NCI-H82 treated with DMSO at 0.1 percent for 48 hours (cell line): ENCODE results near the gene MYBBP1A.

Source experiments
- DNase-seq: peaks from one replicate; lab custom pipeline; 2025; ENCODE audit not compliant: unreplicated experiment; lab: John Stamatoyannopoulos, UW

MYBBP1A gene

GRCh38 chr17:4549781-4550533, 5.2 kb downstream of the MYBBP1A start:
- no peak for DNase-seq

- no peak for DNase-seq
Observed at GRCh38 chr17:4548721-4549531, 6.3 kb downstream of the MYBBP1A start.

- DNase-seq = no peak
Observed at GRCh38 chr17:4548061-4548461, 7.1 kb downstream of the MYBBP1A start.

DNA sequence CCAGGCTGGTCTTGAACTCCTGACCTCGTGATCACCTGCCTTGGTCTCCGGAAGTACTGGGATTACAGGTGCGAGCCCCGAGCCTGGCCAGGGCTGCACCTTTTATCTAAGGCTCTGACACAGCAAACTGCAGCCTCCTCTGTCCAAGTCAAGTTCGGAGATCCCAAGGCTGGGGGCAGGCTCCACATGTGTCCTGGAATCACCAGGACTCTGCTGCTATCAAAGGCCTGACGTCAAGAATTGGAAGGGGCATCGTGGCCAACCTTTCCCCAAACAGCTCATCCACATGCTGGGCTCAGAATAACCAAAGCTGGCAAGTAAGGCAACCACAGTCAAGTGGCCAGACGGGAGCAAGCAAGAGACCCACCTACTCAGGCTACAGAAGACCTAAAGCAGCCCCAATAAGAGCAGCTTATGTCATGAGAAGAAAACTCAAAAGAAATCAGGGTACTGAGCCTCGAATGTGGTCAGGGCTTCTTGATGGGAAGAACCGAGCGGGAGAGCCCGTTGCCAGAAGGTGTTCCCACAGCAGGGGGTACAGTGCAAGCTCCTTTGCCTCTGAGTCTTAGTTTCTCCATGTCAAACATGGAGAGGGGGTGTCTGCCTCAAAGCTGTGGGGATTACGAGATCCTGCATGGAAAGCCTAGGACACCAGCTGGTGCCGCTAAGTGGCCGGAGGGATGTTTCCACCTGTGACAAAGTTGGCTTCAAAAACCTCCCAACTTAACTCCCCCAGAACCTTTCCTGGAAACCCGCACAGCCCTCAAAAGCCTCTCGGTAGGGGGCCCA, 7.9 kb downstream of the MYBBP1A start:
- DNase-seq = no peak

- DNase-seq = no peak
Observed at GRCh38 chr17:4545217-4545951, 9.8 kb downstream of the MYBBP1A start.

DNA sequence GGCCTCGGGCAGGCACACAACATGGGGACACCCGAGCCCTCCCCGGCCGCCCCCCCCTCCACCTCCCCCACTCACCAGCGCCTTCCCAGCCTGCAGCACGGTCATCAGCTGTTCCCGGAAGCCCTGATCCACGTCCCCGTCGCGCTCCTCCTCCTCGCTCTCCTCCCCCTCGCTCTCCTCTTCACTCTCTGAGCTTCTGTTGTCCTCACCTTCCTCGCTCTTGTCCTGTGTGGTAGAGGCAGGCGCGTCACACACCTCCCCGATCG, 10.3 kb downstream of the MYBBP1A start:
- DNase-seq = no peak

GRCh38 chr17:4544135-4544950, 10.8 kb downstream of the MYBBP1A start:
- DNase-seq = no peak

- DNase-seq = no peak
Observed at GRCh38 chr17:4543557-4544026, 11.6 kb downstream of the MYBBP1A start.

- DNase-seq = no peak
Observed at GRCh38 chr17:4542726-4543191, 12.4 kb downstream of the MYBBP1A start.

- no peak for DNase-seq
Observed at GRCh38 chr17:4542003-4542725, 13.0 kb downstream of the MYBBP1A start.

GRCh38 chr17:4541328-4542002, 13.7 kb downstream of the MYBBP1A start:
- no peak for DNase-seq

DNA sequence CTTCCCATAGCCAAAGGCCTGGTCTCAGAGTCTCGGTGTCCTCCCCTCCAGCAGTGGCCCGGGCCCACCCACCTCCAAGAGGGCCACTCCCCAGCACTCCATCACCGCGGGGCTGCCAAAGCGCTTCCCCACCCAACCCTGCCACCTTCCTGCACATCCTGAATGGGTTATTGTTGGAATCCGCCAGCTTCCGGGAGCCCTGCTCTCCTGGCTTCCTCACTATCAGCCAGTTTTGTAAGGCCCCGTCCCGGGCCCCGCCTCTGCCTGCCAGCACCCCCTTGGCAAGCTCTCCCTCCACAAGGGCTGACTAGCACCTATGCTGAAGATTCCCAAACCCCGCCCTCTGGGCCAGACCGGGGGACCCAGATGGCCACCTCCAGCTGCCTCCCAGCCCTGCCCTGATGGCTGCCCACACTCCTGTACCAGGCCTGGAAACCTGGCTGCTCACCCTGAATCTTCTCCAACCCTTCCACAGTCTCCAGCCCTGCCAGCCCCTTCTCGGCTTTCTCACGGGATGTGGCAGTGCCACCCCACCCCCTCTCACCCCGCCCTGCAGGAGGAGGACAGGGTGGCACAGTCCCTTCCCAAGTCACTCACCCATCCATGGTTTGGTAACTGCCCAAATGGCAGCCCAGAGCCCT, 14.4 kb downstream of the MYBBP1A start:
- DNase-seq = no peak

GRCh38 chr17:4540224-4540651, 14.9 kb downstream of the MYBBP1A start:
- no peak for DNase-seq

GRCh38 chr17:4539576-4540223, 15.5 kb downstream of the MYBBP1A start:
- DNase-seq = no peak

GRCh38 chr17:4539025-4539424, 16.2 kb downstream of the MYBBP1A start:
- DNase-seq = no peak

DNA sequence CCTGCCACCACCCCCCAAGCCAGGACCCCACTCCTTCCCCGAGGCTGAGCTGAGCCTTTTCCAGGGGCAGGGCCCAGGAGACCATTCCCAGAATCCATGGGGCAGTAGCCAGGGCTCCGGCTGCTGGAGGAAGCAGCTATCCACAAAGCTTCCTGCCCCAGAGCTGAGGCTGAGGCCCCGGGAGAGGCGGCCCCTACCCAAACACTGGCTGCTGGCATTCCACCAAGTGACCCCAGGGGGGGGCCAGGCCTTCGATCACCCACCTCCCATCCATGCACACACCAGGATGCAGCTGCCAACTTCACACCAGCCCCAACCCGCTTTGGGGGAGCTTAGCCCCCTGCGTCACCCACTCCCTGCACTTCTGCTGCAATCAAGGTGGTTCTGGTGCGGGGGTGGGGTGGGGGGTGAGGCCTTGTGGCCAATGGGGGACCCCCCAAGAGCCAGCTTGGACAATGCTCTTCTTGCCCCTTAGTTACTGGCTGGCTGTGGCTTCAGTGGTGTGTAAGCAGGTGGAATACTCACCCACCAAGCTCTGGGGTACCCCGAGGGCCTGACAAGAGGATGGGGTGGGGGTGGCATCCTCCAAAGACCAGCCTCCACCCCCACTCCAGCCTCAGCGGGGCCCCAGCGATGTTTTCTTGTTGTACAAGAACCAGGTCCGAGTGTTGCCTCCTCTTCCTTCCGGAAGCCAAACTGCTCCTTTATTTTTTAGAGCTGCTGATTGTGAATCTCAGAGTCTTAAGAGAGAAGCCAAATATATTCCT, 16.8 kb downstream of the MYBBP1A start:
- no peak for DNase-seq
